ENCODE results near the gene METTL1.

Gene METTL1

DNA sequence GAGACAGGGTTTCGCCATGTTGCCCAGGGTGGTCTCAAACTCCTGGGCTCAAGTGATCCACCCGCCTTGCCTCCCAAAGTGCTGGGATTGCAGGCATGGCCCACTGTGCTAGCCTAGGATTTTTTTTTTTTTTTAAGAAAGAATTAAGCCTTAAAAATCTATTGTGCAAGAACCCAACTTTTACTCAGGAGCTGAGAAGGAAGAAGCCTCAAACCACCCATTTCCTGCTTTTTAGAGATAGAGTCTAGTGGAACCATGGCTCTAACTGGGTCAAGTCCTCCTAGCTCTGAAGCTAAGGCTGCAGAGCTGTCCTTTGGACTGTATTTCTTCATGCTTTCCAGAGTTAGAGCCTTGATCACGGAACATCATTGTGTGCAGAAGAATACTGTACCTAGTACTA is 9.3 kb upstream of the METTL1 start:
- no peak overlapping the region for H3K4me2 ChIP-seq (ENCODE audit: insufficient read depth, low read length)
- DNase-seq = no peak

GRCh38 chr12:57780284-57780897 is 8.5 kb upstream of the METTL1 start:
- TF ChIP-seq, protein P1, sequence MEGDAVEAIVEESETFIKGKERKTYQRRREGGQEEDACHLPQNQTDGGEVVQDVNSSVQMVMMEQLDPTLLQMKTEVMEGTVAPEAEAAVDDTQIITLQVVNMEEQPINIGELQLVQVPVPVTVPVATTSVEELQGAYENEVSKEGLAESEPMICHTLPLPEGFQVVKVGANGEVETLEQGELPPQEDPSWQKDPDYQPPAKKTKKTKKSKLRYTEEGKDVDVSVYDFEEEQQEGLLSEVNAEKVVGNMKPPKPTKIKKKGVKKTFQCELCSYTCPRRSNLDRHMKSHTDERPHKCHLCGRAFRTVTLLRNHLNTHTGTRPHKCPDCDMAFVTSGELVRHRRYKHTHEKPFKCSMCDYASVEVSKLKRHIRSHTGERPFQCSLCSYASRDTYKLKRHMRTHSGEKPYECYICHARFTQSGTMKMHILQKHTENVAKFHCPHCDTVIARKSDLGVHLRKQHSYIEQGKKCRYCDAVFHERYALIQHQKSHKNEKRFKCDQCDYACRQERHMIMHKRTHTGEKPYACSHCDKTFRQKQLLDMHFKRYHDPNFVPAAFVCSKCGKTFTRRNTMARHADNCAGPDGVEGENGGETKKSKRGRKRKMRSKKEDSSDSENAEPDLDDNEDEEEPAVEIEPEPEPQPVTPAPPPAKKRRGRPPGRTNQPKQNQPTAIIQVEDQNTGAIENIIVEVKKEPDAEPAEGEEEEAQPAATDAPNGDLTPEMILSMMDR (IDR thresholded peaks at IDR 0.05; ENCODE audit: borderline replicate concordance, extremely low read depth, low read length, poor library complexity, severe bottlenecking) = no peak
- TF ChIP-seq EZH2 (IDR thresholded peaks at IDR 0.05; ENCODE audit: borderline replicate concordance, low read depth, low read length, severe bottlenecking) = no peak
- H3K9ac ChIP-seq (ENCODE audit: low read depth, low read length) = no peak overlapping the region

More for the DNA sequence above, 9.3 kb upstream of the METTL1 start:
- no peak for TF ChIP-seq EZH2 (IDR thresholded peaks at IDR 0.05; ENCODE audit: borderline replicate concordance, low read depth, low read length, severe bottlenecking)
- TF ChIP-seq, protein P1 (IDR thresholded peaks at IDR 0.05; ENCODE audit: borderline replicate concordance, extremely low read depth, low read length, poor library complexity, severe bottlenecking) = no peak
- Histone ChIP-seq H3K36me3 (ENCODE audit: insufficient read depth, low read length) (peaks cover 27% of the 10 kb centered on the region), H2AFZ (ENCODE audit: low read depth, low read length) (no peak overlapping the region), H3K4me1 (ENCODE audit: insufficient read depth, low read length) (peaks cover 35% of the 10 kb centered on the region), H3K9ac (ENCODE audit: low read depth, low read length) (no peak overlapping the region), H3K27me3 (ENCODE audit: insufficient read depth, low read length, poor library complexity) (no peaks in the 10 kb centered on the region), H4K20me1 (ENCODE audit: insufficient read depth, low read length) (no peaks in the 10 kb centered on the region; the same call in 1 of the 2 replicates), H3K9me3 (ENCODE audit: insufficient read depth, low read length, severe bottlenecking) (no peaks in the 10 kb centered on the region), H3K79me2 (ENCODE audit: insufficient read depth, low read length) (peaks cover 22% of the 10 kb centered on the region), H3K4me3 (ENCODE audit: low read depth in 1 of 2, low read length in 2 of 2) (no peak overlapping the region), H3K27ac (ENCODE audit: low read length) (no peak overlapping the region)
- no peak for ATAC-seq (ENCODE audit: insufficient read depth, low read depth)

DNA sequence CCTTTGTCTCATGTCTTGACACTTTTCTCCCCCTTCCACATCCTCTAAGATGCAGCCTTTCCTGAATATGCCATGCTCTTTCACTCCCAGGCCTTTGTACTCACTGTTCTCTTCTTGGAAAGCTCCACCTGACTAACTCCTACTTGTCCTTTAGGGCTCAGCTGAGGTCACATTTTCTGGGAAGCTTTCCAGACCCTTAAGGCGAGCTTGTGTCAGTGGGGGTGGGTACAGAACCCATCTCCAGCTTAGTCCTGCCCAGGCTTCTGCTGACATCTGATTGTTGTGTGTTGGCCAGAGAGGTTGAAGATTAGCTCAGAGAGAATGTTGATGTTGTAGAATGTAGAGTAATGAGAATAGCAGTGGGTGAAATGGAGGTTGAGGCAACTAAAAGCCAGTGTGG is 7.8 kb upstream of the METTL1 start:
- ATAC-seq (ENCODE audit: insufficient read depth, low read depth) = no peak
- Histone ChIP-seq H3K4me2 (ENCODE audit: insufficient read depth, low read length) (no peak overlapping the region), H3K36me3 (ENCODE audit: insufficient read depth, low read length) (peaks cover 15% of the 10 kb centered on the region)

More at GRCh38 chr12:57780284-57780897, 8.5 kb upstream of the METTL1 start:
- Histone ChIP-seq H3K36me3 (ENCODE audit: insufficient read depth, low read length) (peaks cover 19% of the 10 kb centered on the region), H2AFZ (ENCODE audit: low read depth, low read length) (no peak overlapping the region), H3K9me3 (ENCODE audit: insufficient read depth, low read length, severe bottlenecking) (no peaks in the 10 kb centered on the region), H3K79me2 (ENCODE audit: insufficient read depth, low read length) (peaks cover 22% of the 10 kb centered on the region), H3K4me1 (ENCODE audit: insufficient read depth, low read length) (peaks cover 35% of the 10 kb centered on the region), H3K27me3 (ENCODE audit: insufficient read depth, low read length, poor library complexity) (no peaks in the 10 kb centered on the region), H3K4me2 (ENCODE audit: insufficient read depth, low read length) (no peak overlapping the region), H3K4me3 (ENCODE audit: low read depth in 1 of 2, low read length in 2 of 2) (no peak overlapping the region), H3K27ac (ENCODE audit: low read length) (no peak overlapping the region), H4K20me1 (ENCODE audit: insufficient read depth, low read length) (no peaks in the 10 kb centered on the region; the same call in 1 of the 2 replicates)
- ATAC-seq (ENCODE audit: insufficient read depth, low read depth) (no peak), DNase-seq (no peak)

More for the DNA sequence above, 7.8 kb upstream of the METTL1 start:
- no peak overlapping the region for H3K4me3 ChIP-seq (ENCODE audit: low read depth in 1 of 2, low read length in 2 of 2)
- no peaks in the 10 kb centered on the region; the same call in 1 of the 2 replicates for H4K20me1 ChIP-seq (ENCODE audit: insufficient read depth, low read length)
- H3K9me3 ChIP-seq (ENCODE audit: insufficient read depth, low read length, severe bottlenecking) = no peaks in the 10 kb centered on the region
- H3K27me3 ChIP-seq (ENCODE audit: insufficient read depth, low read length, poor library complexity) = no peaks in the 10 kb centered on the region
- H2AFZ ChIP-seq (ENCODE audit: low read depth, low read length) = no peak overlapping the region
- H3K79me2 ChIP-seq (ENCODE audit: insufficient read depth, low read length) = peaks cover 20% of the 10 kb centered on the region
- no peak overlapping the region for H3K27ac ChIP-seq (ENCODE audit: low read length)
- H3K9ac ChIP-seq (ENCODE audit: low read depth, low read length) = no peak overlapping the region
- peaks cover 35% of the 10 kb centered on the region for H3K4me1 ChIP-seq (ENCODE audit: insufficient read depth, low read length)
- TF ChIP-seq, protein P1 (IDR thresholded peaks at IDR 0.05; ENCODE audit: borderline replicate concordance, extremely low read depth, low read length, poor library complexity, severe bottlenecking) = no peak
- TF ChIP-seq EZH2 (IDR thresholded peaks at IDR 0.05; ENCODE audit: borderline replicate concordance, low read depth, low read length, severe bottlenecking) = no peak
- DNase-seq = no peak
